Measurements from ENCODE around the gene SLC25A22. TPM values are rescaled to one million over a fixed set of nuclear protein-coding genes. Genes with fewer than 3 reads are reported as not detected.

The SLC25A22 gene
- total RNA-seq, 1 experiment from 2014 or later: 44.5 TPM

DNA sequence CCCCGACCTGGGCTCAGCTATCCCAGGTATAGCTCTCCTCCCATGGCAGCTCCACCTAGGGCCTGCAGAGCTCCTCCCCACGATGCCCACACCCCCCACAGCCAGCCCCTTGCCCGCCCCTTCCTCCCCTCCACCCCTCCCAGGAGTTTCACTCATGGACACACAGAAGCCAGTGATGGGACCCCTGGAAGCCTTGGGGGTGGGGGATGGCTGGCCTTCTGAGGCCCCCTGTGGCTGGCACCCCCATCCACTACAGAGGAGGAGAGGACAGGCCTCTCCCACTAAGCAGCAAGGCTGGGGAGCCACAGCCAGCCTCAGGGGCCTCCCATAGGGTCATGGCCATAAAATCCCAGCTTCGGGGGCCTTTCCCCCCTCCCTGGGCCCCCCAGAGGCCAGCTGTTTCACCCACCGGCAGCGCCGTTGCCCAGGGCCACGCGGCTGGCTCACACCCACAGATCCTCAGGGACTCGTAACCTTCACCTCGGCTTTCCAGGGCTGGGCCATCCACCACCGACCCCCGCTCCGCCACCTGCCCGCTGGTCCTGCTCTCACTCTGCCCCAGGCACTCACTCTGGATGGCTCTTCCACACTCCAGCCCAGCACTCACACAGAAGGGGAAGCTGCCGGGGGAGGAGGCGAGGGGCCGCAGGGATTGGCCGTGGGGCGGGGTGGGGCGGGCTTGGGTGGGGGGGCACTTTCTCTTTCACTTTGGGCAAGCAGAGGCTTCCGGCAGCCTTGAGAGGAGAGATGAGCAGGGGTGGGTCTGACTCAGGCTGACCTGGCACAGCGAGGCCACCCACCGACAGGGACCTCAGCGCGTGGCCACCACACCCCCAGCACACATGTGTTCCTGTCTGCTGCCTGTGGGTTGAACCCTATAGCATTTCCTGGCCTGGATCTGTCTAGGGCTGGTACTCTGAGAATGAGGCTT lies 2.2 kb downstream of the SLC25A22 start:
- no peaks in the 10 kb centered on the region for H3K9me3 Mint-ChIP-seq (ENCODE audit: low read depth, unreplicated experiment)
- peak overlapping the region; percentile 78 for H3K27ac Mint-ChIP-seq (ENCODE audit: unreplicated experiment)

DNA sequence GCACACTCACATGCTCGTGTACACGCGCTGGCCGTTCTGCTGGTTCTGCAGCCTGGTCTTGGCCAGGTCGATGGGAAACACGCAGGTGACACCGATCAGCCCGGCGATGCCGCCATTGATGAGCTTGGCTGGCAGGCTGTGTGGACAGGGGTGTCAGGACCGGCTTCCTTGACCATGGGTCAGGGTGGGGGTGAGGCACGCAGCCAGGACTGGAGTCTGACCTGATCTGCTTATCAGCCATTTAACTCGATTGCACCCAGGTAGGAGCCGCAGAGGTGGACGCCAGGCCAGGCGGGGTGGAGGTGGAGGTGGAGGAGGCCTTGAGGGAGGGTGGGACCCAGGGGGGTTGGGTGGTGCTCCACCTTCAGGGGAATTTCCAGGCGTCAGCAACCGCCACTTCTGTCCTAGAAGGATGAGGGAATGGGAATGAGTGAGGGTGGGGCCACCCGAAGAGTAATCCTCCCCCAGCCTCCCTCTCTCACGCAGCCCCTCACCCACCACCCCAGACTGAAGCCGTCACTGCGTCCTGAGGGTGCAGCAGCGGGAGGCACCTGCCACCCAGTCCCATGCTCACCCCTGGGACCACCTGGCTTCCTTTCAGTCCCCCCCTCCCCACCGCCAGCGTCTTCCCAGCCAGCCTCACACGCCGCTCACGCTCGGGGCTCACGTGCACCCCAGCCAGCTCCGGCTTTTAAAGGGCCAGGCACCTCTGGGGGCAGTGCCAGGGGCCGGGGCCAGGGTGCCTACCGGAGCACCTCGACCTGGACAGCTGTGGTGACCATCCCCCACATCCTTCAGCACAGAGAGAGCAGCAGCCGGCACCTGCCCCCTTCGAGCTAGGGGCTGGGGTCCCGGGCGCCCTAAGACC lies 3.1 kb downstream of the SLC25A22 start:
- intact Hi-C loops (cut with micrococcal nuclease; ENCODE audit: unreplicated experiment): no loop called here
- CTCF ChIA-PET: interaction anchor here (0.7 to 1.1 kb wide), 3 partner anchors 9 to 20 kb away, joined by 4 to 5 read pairs (median 4); no protein-coding TSS in a partner anchor
- H3K9me3 Mint-ChIP-seq (ENCODE audit: low read depth, unreplicated experiment): no peaks in the 10 kb centered on the region
- no TSS peak for BruUV-seq (replicated peaks)
- peak; percentile 42 for DNase-seq
- TF ChIP-seq, protein P1, sequence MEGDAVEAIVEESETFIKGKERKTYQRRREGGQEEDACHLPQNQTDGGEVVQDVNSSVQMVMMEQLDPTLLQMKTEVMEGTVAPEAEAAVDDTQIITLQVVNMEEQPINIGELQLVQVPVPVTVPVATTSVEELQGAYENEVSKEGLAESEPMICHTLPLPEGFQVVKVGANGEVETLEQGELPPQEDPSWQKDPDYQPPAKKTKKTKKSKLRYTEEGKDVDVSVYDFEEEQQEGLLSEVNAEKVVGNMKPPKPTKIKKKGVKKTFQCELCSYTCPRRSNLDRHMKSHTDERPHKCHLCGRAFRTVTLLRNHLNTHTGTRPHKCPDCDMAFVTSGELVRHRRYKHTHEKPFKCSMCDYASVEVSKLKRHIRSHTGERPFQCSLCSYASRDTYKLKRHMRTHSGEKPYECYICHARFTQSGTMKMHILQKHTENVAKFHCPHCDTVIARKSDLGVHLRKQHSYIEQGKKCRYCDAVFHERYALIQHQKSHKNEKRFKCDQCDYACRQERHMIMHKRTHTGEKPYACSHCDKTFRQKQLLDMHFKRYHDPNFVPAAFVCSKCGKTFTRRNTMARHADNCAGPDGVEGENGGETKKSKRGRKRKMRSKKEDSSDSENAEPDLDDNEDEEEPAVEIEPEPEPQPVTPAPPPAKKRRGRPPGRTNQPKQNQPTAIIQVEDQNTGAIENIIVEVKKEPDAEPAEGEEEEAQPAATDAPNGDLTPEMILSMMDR (IDR thresholded peaks at IDR 0.05; ENCODE audit: unreplicated experiment): no peak
- H3K27me3 Mint-ChIP-seq (ENCODE audit: unreplicated experiment): no peaks in the 10 kb centered on the region
- H3K36me3 Mint-ChIP-seq (ENCODE audit: insufficient read depth, unreplicated experiment): peaks cover 67% of the 10 kb centered on the region
- peak overlapping the region; percentile 42 for H3K27ac Mint-ChIP-seq (ENCODE audit: unreplicated experiment)
- H3K4me3 Mint-ChIP-seq (ENCODE audit: low read depth, unreplicated experiment): peak overlapping the region; percentile 83
- H3K4me1 Mint-ChIP-seq (ENCODE audit: low read depth, unreplicated experiment): no peaks in the 10 kb centered on the region

More for the DNA sequence above, 2.2 kb downstream of the SLC25A22 start:
- no TSS peak for BruUV-seq (replicated peaks)
- Mint-ChIP-seq H3K36me3 (ENCODE audit: insufficient read depth, unreplicated experiment) (peaks cover 68% of the 10 kb centered on the region), H3K4me3 (ENCODE audit: low read depth, unreplicated experiment) (peak overlapping the region; percentile 83), H3K27me3 (ENCODE audit: unreplicated experiment) (no peaks in the 10 kb centered on the region), H3K4me1 (ENCODE audit: low read depth, unreplicated experiment) (no peaks in the 10 kb centered on the region)
- intact Hi-C loops (cut with micrococcal nuclease; ENCODE audit: unreplicated experiment): no loop called here
- TF ChIP-seq, protein P1 (IDR thresholded peaks at IDR 0.05; ENCODE audit: unreplicated experiment): no peak
- peak; percentile 65 for DNase-seq
- CTCF ChIA-PET: interaction anchor here (0.7 to 1.1 kb wide), 3 partner anchors 10 to 20 kb away, joined by 4 to 5 read pairs (median 4); no protein-coding TSS in a partner anchor

DNA sequence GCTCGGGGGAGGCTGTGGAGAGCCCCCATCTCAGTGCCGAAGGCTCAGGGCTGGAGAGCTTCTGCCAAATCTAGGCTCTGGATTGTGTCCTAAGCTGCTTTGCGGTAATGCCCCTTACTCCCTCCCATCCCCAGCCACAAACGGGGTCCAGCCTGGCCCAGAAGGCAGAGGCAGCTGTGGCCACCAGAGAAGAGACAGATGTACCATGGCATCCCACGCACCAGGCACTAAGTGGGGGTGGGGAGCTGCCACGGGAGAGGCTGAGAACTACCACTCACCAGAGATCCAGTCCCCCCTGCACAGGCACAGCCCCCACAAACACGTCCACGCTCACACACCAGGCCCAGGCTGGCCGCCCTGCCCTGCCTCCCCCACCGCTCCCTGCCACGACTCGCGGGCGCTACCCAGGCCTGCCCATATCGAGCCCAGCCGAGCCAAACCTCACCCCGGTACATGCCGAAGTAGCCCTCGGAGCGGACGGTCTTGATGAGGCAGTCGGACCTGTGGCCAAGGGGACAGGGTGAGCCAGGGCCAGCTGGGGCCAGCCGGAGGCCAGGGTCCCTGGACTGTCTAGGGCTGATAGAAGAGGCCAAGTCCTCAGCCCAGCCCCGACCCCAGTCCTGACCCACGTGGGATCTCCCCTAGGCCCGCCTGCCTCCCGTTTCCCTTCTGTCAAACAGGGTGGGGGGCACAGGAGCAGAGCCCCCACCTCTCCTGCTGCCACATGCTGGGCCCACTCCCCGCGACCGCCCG lies 3.9 kb downstream of the SLC25A22 start:
- Mint-ChIP-seq H3K27ac (ENCODE audit: unreplicated experiment) (no peak overlapping the region), H3K4me3 (ENCODE audit: low read depth, unreplicated experiment) (peak overlapping the region; percentile 83), H3K9me3 (ENCODE audit: low read depth, unreplicated experiment) (no peaks in the 10 kb centered on the region), H3K36me3 (ENCODE audit: insufficient read depth, unreplicated experiment) (peaks cover 63% of the 10 kb centered on the region), H3K4me1 (ENCODE audit: low read depth, unreplicated experiment) (no peaks in the 10 kb centered on the region), H3K27me3 (ENCODE audit: unreplicated experiment) (no peaks in the 10 kb centered on the region)
- TSS peak; percentile 6 for BruUV-seq (replicated peaks)
- TF ChIP-seq, protein P1 (IDR thresholded peaks at IDR 0.05; ENCODE audit: unreplicated experiment): no peak
- intact Hi-C loops (cut with micrococcal nuclease; ENCODE audit: unreplicated experiment): no loop called here
- CTCF ChIA-PET: no interaction called here
- no peak for DNase-seq

DNA sequence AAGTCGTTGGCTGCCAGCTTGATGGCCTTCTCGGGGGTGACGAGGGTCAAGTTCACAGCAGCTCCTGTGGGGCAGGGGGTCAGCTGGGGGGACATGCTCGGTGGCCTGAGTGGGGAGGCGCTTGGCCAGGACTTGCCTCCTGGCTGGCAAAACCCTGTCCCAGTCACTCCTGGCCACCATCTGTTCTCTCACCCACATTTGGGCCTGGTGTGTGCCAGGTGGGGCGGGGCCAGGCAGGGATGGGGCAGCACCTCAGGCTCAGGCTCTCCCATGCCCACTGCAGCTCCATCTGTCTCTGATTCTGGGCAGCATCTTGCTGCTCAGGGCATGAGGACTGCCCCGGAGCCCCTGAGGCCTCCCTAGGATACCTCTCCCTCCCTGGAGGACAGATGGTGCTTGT lies 4.5 kb downstream of the SLC25A22 start:
- no peak overlapping the region for H3K4me3 Mint-ChIP-seq (ENCODE audit: low read depth, unreplicated experiment)
- no peaks in the 10 kb centered on the region for H3K4me1 Mint-ChIP-seq (ENCODE audit: low read depth, unreplicated experiment)
- TF ChIP-seq, protein P1 (IDR thresholded peaks at IDR 0.05; ENCODE audit: unreplicated experiment): no peak
- no peak for DNase-seq
- intact Hi-C loops (cut with micrococcal nuclease; ENCODE audit: unreplicated experiment): no loop called here
- no peak overlapping the region for H3K27ac Mint-ChIP-seq (ENCODE audit: unreplicated experiment)
- no peaks in the 10 kb centered on the region for H3K27me3 Mint-ChIP-seq (ENCODE audit: unreplicated experiment)
- H3K36me3 Mint-ChIP-seq (ENCODE audit: insufficient read depth, unreplicated experiment): peaks cover 67% of the 10 kb centered on the region
- H3K9me3 Mint-ChIP-seq (ENCODE audit: low read depth, unreplicated experiment): no peaks in the 10 kb centered on the region
- CTCF ChIA-PET: no interaction called here
- no TSS peak for BruUV-seq (replicated peaks)

All from Calu3 (cell line).